ENCODE results near the gene EGFL8. TPM values are rescaled to one million over a fixed set of nuclear protein-coding genes. Genes with fewer than 3 reads are reported as not detected.

Gene EGFL8
- total and polyA plus RNA-seq, 4 donors: 1.8 to 8.2 (median 1.9) TPM

DNA sequence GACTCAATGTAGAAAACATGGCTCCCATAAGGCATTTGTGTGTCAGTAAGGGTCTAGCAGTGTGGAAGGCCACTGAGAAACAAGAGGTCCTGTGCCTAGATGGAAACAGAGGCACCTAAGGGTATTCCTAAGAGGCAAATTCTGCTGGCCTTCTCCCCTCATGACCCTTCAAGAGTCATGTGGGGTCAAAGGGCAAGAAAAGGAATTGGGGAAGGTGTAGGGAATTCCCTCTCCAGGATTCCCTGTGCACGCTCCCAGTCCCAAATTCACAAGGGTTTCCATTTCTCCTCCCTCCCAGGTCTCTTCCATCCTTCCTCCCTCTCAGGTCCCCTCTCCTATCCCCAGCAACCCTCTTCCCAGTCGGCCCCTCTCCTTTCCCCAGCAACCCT is 10.9 kb downstream of the EGFL8 start:
- DNase-seq (ENCODE audit: low spot score): no peak
- 11% methylated on average over 2 of the region's 2 CpGs for WGBS
- peaks cover 0 to 50% (median 42%) of the 10 kb centered on the region in 4 donors for H3K4me1 ChIP-seq (ENCODE audit: control insufficient read depth in 4 of 4, insufficient read depth in 4 of 4, low read length in 3 of 4)
- peak overlapping the region; percentile 84 to 96 (median 86) for H3K4me3 ChIP-seq (ENCODE audit: low read depth in 1 of 3, low read length in 3 of 3)
- no peaks in the 10 kb centered on the region for H3K27me3 ChIP-seq (ENCODE audit: control insufficient read depth in 4 of 4, insufficient read depth in 4 of 4, low read length in 3 of 4)
- TF ChIP-seq HNF4A (conservative IDR thresholded peaks at IDR 0.05) (no peak), JUND (IDR thresholded peaks at IDR 0.05) (no peak), FOXA2 (IDR thresholded peaks at IDR 0.05) (no peak), RXRA (IDR thresholded peaks at IDR 0.05) (no peak), EGR1 (IDR thresholded peaks at IDR 0.05; ENCODE audit: low read depth in 2 of 2) (no peak)
- TF ChIP-seq, protein P1, sequence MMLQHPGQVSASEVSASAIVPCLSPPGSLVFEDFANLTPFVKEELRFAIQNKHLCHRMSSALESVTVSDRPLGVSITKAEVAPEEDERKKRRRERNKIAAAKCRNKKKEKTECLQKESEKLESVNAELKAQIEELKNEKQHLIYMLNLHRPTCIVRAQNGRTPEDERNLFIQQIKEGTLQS (IDR thresholded peaks at IDR 0.05): no peak
- H3K36me3 ChIP-seq (ENCODE audit: control insufficient read depth in 4 of 4, insufficient read depth in 3 of 4, low read depth in 1 of 4, low read length in 3 of 4): peaks cover 0 to 12% (median 3%) of the 10 kb centered on the region in 4 donors
- H3K27ac ChIP-seq (ENCODE audit: low read depth in 1 of 2, low read length in 2 of 2): peak overlapping the region; percentile 84 to 96
- peak overlapping the region; percentile 86 to 97 for H3K9ac ChIP-seq (ENCODE audit: low read depth in 1 of 2, low read length in 2 of 2)
- H3K9me3 ChIP-seq (ENCODE audit: control insufficient read depth in 4 of 4, low read length in 3 of 4): no peaks in the 10 kb centered on the region

DNA sequence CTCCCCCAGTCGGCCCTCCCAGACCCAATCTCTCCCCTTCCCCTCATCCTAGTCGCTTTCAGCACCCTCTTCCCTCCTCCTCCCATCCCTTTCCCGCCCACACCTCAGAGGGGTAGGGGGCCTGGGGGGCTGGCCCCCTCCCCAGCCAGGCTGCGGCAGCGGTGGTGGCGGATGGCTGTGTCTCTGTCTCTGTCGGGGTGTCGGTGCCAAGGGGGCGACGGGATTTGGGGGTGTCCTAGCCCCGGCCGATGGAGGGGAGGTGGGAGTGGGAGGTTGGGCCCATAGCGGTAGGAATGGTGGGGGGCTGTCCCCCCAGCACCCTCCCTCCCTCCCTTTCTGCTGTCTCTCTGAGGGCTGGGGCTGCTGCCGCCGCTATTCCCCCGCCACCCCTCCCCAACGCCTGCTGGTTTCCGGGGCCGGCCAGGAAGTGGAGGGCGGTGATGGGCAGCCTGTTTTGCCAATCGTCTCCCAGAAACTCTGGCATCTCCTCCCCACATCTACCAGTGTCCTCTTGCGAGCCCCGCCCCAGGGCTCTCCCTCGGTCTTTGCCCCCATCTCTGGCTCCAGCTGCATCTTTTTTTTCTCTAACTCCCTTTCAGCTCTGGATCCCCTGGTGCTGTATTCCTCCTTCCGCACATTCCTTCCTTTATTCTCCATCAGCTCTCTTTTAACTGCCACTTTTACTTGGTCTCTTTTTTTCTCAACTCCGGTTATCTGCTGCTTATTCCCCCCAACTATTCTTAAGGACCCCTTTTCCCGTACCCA is 11.5 kb downstream of the EGFL8 start, which contains the start of gene AGPAT1:
TSS of gene AGPAT1 (minus strand) at position 374 of the 765 bp plus-strand sequence. CDS start 4,588 bp downstream, outside the sequence.
- WGBS: under 1% methylated on average over 27 of the region's 27 CpGs
- H3K4me1 ChIP-seq (ENCODE audit: control insufficient read depth in 4 of 4, insufficient read depth in 4 of 4, low read length in 3 of 4): peaks cover 0 to 50% (median 42%) of the 10 kb centered on the region in 4 donors
- H3K9ac ChIP-seq (ENCODE audit: low read depth in 1 of 2, low read length in 2 of 2): peak within 1 kb of the TSS; percentile 86 to 97
- H3K27ac ChIP-seq (ENCODE audit: low read depth in 1 of 2, low read length in 2 of 2): peak within 1 kb of the TSS; percentile 95 to 96
- H3K9me3 ChIP-seq (ENCODE audit: control insufficient read depth in 4 of 4, low read length in 3 of 4): no peaks in the 10 kb centered on the region
- peak within 1 kb of the TSS; percentile 84 to 96 (median 86) for H3K4me3 ChIP-seq (ENCODE audit: low read depth in 1 of 3, low read length in 3 of 3)
- DNase-seq (ENCODE audit: low spot score): peak; percentile 99
- TF ChIP-seq, protein P2, sequence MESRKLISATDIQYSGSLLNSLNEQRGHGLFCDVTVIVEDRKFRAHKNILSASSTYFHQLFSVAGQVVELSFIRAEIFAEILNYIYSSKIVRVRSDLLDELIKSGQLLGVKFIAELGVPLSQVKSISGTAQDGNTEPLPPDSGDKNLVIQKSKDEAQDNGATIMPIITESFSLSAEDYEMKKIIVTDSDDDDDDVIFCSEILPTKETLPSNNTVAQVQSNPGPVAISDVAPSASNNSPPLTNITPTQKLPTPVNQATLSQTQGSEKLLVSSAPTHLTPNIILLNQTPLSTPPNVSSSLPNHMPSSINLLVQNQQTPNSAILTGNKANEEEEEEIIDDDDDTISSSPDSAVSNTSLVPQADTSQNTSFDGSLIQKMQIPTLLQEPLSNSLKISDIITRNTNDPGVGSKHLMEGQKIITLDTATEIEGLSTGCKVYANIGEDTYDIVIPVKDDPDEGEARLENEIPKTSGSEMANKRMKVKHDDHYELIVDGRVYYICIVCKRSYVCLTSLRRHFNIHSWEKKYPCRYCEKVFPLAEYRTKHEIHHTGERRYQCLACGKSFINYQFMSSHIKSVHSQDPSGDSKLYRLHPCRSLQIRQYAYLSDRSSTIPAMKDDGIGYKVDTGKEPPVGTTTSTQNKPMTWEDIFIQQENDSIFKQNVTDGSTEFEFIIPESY (IDR thresholded peaks at IDR 0.05): peak; percentile 6
- TF ChIP-seq EGR1 (IDR thresholded peaks at IDR 0.05; ENCODE audit: low read depth in 2 of 2) (no peak), TAF1 (conservative IDR thresholded peaks at IDR 0.05) (no peak), FOXA1 (IDR thresholded peaks at IDR 0.05) (peak; percentile 24), HNF4A (conservative IDR thresholded peaks at IDR 0.05) (peak; percentile 68 to 70), NR2F2 (IDR thresholded peaks at IDR 0.05) (no peak), GABPA (IDR thresholded peaks at IDR 0.05 in 1 of 2, conservative IDR thresholded peaks at IDR 0.05 in 1 of 2) (peak; percentile 91 to 96), SP1 (IDR thresholded peaks at IDR 0.05) (peak; percentile 78), FOXA2 (IDR thresholded peaks at IDR 0.05) (peak; percentile 35), HNF4G (IDR thresholded peaks at IDR 0.05) (no peak), YY1 (IDR thresholded peaks at IDR 0.05) (peak; percentile 67), RAD21 (IDR thresholded peaks at IDR 0.05) (peak in 1 of 2 donors; percentile 36), JUND (IDR thresholded peaks at IDR 0.05) (peak in 1 of 2 donors; percentile 31), RXRA (IDR thresholded peaks at IDR 0.05) (peak; percentile 56 to 66)
- TF ChIP-seq, protein P3, sequence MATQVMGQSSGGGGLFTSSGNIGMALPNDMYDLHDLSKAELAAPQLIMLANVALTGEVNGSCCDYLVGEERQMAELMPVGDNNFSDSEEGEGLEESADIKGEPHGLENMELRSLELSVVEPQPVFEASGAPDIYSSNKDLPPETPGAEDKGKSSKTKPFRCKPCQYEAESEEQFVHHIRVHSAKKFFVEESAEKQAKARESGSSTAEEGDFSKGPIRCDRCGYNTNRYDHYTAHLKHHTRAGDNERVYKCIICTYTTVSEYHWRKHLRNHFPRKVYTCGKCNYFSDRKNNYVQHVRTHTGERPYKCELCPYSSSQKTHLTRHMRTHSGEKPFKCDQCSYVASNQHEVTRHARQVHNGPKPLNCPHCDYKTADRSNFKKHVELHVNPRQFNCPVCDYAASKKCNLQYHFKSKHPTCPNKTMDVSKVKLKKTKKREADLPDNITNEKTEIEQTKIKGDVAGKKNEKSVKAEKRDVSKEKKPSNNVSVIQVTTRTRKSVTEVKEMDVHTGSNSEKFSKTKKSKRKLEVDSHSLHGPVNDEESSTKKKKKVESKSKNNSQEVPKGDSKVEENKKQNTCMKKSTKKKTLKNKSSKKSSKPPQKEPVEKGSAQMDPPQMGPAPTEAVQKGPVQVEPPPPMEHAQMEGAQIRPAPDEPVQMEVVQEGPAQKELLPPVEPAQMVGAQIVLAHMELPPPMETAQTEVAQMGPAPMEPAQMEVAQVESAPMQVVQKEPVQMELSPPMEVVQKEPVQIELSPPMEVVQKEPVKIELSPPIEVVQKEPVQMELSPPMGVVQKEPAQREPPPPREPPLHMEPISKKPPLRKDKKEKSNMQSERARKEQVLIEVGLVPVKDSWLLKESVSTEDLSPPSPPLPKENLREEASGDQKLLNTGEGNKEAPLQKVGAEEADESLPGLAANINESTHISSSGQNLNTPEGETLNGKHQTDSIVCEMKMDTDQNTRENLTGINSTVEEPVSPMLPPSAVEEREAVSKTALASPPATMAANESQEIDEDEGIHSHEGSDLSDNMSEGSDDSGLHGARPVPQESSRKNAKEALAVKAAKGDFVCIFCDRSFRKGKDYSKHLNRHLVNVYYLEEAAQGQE (IDR thresholded peaks at IDR 0.05): peak; percentile 85
- TF ChIP-seq, protein P4, sequence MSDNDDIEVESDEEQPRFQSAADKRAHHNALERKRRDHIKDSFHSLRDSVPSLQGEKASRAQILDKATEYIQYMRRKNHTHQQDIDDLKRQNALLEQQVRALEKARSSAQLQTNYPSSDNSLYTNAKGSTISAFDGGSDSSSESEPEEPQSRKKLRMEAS (IDR thresholded peaks at IDR 0.05): no peak
- TF ChIP-seq, protein P5, sequence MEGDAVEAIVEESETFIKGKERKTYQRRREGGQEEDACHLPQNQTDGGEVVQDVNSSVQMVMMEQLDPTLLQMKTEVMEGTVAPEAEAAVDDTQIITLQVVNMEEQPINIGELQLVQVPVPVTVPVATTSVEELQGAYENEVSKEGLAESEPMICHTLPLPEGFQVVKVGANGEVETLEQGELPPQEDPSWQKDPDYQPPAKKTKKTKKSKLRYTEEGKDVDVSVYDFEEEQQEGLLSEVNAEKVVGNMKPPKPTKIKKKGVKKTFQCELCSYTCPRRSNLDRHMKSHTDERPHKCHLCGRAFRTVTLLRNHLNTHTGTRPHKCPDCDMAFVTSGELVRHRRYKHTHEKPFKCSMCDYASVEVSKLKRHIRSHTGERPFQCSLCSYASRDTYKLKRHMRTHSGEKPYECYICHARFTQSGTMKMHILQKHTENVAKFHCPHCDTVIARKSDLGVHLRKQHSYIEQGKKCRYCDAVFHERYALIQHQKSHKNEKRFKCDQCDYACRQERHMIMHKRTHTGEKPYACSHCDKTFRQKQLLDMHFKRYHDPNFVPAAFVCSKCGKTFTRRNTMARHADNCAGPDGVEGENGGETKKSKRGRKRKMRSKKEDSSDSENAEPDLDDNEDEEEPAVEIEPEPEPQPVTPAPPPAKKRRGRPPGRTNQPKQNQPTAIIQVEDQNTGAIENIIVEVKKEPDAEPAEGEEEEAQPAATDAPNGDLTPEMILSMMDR (IDR thresholded peaks at IDR 0.05; ENCODE audit: low read depth, low read length, missing input control): no peak
- TF ChIP-seq, protein P1 (IDR thresholded peaks at IDR 0.05): no peak
- H3K27me3 ChIP-seq (ENCODE audit: control insufficient read depth in 4 of 4, insufficient read depth in 4 of 4, low read length in 3 of 4): no peaks in the 10 kb centered on the region
- peaks cover 0 to 9% (median 2%) of the 10 kb centered on the region in 4 donors for H3K36me3 ChIP-seq (ENCODE audit: control insufficient read depth in 4 of 4, insufficient read depth in 3 of 4, low read depth in 1 of 4, low read length in 3 of 4)
